OCI-M2 (cell line): ENCODE measurements around the gene KRT5.
"Not testable (repeated sequence)": the region's sequence is repeated elsewhere in the genome, so short reads cannot be mapped to it uniquely, and the experiment has no call there.

Experiments used
- DNase-seq: peaks from one replicate; lab custom pipeline; 2025; ENCODE audit not compliant: unreplicated experiment; lab: John Stamatoyannopoulos, UW

KRT5 gene

GRCh38 chr12:52496590-52497071 lies 23.6 kb downstream of the KRT5 start:
- no peak for DNase-seq

GRCh38 chr12:52496054-52496453 lies 24.1 kb downstream of the KRT5 start:
- no peak for DNase-seq

GRCh38 chr12:52495389-52495788 lies 24.8 kb downstream of the KRT5 start:
- no peak for DNase-seq

GRCh38 chr12:52494518-52494917 lies 25.7 kb downstream of the KRT5 start:
- no peak for DNase-seq

GRCh38 chr12:52494100-52494499 lies 26.1 kb downstream of the KRT5 start:
- no peak for DNase-seq

GRCh38 chr12:52493172-52493571 lies 27.0 kb downstream of the KRT5 start, which contains the start of gene KRT6A:
Gene KRT6A (minus strand): TSS chr12:52493257. CDS start chr12:52493188, 69 bp downstream.
- DNase-seq: no peak

GRCh38 chr12:52492405-52492804 lies 27.8 kb downstream of the KRT5 start:
- DNase-seq: not testable (repeated sequence)

- DNase-seq: not testable (repeated sequence)
Observed at GRCh38 chr12:52491495-52491894, 28.7 kb downstream of the KRT5 start.

- DNase-seq: no peak
Observed at GRCh38 chr12:52488736-52489135, 31.5 kb downstream of the KRT5 start.

GRCh38 chr12:52487744-52488443 lies 32.3 kb downstream of the KRT5 start:
- DNase-seq: not testable (repeated sequence)

- DNase-seq: no peak
Observed at GRCh38 chr12:52487211-52487610, 33.0 kb downstream of the KRT5 start.

GRCh38 chr12:52486166-52487105 lies 33.8 kb downstream of the KRT5 start:
- no peak for DNase-seq

GRCh38 chr12:52480073-52480472 lies 40.1 kb downstream of the KRT5 start:
- no peak for DNase-seq

- DNase-seq: no peak
Observed at GRCh38 chr12:52477651-52478050, 42.5 kb downstream of the KRT5 start.

- no peak for DNase-seq
Observed at GRCh38 chr12:52474212-52474611, 46.0 kb downstream of the KRT5 start.

- DNase-seq: no peak
Observed at GRCh38 chr12:52473768-52474167, 46.4 kb downstream of the KRT5 start, which contains the start of gene KRT6C. Gene KRT6C (minus strand): TSS chr12:52473805. CDS start chr12:52473737, 68 bp downstream.

- DNase-seq: no peak
Observed at GRCh38 chr12:52469853-52470252, 50.3 kb downstream of the KRT5 start.

- no peak for DNase-seq
Observed at GRCh38 chr12:52464897-52465296, 55.3 kb downstream of the KRT5 start.
